8988T (cell line): ENCODE results near the gene PRDM2.

ENCODE experiments used
- DNase-seq: peaks from one replicate; pipeline ENCODE4 v3.0.0; 2011

Gene PRDM2

GRCh38 chr1:13820055-13820454, 120.1 kb downstream of the PRDM2 start:
- no peak for DNase-seq

DNA sequence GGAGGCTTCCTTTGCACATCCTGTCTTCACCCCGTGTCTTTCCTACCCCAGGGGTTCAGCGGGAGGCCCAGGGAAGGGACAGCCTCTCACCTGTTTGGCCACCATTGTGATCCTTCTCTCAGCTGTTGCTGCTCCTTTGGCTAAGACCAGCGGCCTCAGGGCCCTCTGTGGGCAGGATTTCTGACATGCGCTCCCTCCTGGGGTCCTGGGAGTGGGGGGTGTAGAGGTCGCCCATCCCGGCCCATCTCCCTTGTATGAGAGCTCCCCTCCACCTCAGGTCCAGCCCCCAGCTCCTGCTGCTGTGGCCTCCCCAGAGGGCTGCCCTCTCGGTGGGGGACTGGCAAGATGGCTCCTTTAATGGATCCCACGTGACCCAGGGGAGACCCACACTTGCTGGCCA, 120.5 kb downstream of the PRDM2 start:
- DNase-seq, result no peak

GRCh38 chr1:13823126-13823880, 123.3 kb downstream of the PRDM2 start:
- no peak for DNase-seq

GRCh38 chr1:13823936-13824335, 123.9 kb downstream of the PRDM2 start:
- DNase-seq, result no peak

DNA sequence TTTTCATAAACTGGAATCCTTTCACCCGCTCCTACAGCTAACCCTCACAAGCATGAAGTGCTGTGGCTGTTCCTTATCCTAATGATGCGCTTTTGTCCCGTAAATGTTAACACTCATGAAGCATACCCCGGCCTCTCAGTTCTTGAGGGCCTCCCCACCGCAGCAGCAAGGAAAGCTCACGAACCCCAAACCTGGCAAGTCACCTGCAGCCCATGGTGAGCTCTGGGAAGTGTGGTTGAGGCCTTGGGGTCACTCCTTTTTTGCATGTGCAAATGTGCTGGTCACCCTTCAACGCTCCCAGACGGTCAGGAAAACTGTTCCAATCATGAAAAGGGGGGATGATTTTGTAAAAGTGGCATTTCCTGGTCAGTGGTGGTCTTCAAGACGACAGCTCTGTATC, 124.6 kb downstream of the PRDM2 start:
- DNase-seq, result no peak

GRCh38 chr1:13825033-13825432, 125.0 kb downstream of the PRDM2 start:
- DNase-seq, result no peak

DNA sequence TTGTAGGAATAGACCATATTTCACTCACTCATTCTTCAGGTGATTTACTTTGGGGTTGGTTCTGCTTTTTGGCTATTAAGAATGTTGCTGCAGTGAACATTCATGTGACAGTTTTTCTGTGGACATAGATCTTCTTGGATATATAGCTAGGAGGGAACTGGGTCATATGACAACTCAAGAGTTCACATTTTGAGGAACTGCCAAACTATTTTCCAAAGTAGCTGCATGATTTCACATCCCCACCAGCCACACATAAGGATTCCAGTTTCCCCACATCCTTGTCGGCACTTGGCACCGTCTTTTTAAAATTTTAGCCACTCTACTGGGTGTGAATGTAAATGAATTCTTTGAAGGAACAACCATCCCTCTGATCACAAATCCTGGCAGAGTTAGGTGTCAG, 126.0 kb downstream of the PRDM2 start:
- no peak for DNase-seq

DNA sequence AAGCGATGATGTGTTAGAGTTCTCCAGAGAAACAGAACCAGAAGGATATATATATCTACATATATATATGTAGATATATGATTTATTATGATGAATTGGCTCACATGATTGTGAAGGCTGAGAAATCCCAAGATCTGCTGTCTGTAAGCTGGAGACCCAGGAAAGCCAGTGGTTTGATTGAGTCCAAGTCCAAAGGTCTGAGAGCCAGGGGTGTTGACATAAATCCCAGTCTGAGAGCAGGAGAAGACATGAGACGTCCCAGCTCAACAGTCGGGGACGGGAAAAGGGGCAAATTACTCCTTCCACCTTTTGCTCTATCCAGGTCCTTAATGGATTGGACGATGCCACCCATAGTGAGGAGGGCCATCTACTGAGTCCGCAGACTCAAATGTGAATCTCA, 126.6 kb downstream of the PRDM2 start:
- DNase-seq, result no peak

DNA sequence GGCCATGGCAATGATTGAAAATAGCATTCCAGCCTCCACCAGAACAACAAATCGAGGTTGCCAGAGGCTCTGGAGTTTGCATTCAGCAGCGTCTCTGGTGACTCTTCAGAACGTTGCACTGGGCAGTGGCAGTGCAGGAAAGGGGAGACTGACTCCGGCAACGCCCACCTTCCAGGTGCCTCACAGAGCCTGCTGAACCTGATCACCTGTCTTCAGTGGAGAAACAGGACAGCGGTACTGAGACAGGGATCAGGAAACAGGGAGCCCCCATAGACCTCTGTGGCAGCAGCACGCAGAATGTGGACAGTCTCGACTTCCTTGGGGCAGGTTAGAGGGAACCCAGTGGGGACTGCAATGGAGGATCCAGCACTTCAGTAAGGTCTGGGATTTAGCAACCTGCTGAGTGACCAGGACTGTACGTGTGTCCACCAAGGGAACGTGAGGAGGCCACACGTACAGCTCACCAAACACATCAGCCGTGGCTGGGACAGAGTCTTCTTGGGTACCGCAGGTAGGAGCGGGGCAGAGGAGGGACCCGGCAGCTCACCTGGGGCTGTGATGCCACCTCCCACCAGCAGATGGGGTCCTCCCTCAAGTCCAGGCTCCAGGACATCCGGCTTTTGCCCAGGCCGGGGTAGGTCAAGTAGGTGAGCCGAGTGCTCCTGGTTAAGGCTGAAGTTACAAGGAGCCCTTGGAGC, 128.6 kb downstream of the PRDM2 start:
- DNase-seq, result peak; percentile 26

DNA sequence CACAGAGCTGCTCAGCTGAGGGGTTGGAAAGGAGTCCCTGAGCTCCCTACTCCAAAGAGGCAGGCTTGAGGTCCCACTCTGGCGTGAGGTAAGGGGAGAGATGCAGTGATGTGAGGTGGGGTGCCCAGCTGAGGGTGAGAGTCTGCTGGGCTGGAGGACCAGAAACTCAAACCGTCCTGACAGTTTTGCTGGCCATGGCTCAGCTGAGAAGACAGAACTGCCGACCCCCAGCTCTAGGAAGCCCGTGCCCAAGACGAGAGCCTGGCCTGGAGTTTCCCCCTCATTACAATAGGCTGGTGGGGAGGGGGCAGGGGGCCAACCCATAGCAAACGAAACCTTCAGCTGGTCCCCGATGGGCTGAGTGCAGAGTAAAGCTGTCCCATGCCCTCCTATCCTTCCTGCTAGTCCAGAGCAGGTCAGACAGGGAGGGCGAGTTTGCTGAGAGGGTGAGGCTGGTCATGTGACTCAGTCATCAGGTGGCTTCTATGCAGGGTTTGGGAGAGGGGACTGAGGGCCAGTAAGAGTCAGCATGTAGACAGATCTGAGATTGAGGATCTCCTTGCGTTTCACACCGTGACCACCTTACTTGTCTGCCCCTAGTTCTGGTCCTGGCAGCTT, 129.3 kb downstream of the PRDM2 start:
- no peak for DNase-seq

DNA sequence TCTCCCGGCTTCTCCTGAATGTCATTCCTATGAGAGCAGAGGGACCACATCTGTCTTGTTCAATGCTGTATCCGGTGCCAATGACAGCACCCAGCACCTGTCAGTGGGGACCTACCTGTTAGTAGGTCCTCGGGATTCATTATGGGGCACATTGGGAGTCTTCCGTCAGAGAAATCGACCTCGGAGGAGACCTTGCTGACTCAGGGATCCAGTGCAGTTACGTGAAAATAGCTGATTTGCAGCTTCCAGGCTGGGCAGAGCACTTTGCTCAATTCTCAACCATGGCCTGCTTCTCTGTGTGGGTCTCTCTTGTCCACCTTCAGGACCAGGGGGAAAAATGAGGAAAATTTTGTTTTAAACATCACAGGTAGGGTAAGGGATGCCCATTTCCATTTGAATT, 130.2 kb downstream of the PRDM2 start:
- DNase-seq, result no peak

DNA sequence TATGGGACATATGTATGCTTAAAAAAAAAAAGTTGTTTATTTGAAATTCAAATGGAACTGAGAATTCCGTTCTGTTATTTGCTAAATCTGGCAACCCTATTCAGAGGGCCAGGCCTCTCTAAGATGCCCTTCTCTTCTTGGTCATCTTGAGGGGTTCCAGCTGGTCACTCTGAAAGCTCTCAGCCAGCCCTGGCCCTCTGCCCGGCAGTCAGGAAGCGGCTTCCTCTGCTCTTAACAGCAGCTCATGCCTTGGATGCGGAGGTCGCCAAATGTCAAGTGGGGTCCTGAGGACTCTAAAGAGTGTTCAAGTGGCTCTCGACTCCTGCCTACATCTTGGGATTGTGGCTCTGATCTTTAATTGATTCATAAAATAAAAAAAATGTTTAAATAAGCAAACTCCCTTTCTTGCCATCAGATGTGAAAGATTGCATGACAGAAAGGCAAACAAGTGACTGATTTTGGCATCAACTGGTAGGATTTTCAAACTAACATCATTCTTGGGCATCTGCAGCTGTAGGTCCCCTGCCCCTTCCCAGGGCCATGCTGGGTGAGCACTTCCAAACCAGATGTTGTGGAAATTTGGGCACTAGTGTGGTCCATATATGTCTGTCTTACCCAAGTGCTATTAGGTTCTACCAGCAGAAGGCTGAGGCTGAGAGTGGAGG, 130.8 kb downstream of the PRDM2 start:
- no peak for DNase-seq

DNA sequence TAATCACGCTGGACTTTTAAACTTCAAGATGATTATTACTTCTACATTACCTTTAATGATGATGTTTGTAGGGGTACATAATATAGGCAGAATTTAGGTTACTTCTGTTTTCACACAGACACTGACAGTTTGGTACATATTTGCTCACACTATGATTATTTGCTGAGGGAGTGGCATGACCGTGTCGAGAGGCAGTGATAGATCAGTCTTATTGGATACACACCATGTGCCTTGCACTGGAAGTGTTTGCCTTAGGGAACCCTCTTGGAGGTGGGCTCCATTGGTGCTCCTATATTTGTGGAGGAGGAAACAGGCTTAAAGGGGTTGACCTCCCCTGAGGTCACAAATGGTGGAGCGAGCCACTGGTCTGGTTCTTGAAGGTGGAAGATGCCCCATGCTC, 132.1 kb downstream of the PRDM2 start:
- no peak for DNase-seq

GRCh38 chr1:13832536-13832935, 132.5 kb downstream of the PRDM2 start:
- DNase-seq, result no peak

- no peak for DNase-seq
These were observed 136.1 kb downstream of the PRDM2 start for GRCh38 chr1:13836136-13836535.

GRCh38 chr1:13836631-13837030, 136.6 kb downstream of the PRDM2 start:
- no peak for DNase-seq

DNA sequence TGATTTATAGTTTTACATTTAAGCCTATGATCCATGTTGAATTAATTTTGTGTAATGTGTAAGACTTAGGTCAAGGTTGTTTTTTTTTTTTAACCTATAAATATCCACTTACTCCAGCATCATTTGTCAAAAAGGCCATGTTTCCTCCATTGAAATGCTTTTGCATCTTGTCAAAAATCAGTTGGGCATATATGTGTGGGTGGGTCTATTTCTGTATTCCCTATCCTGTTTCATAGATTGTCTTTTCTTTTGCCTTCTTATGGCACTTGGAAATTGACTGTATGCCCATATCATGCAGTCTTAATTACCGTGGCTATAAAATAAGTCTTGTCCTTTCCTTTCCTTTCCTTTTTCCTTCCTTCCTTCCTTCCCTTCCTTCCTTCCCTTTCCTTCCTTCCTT, 138.2 kb downstream of the PRDM2 start:
- no peak for DNase-seq

DNA sequence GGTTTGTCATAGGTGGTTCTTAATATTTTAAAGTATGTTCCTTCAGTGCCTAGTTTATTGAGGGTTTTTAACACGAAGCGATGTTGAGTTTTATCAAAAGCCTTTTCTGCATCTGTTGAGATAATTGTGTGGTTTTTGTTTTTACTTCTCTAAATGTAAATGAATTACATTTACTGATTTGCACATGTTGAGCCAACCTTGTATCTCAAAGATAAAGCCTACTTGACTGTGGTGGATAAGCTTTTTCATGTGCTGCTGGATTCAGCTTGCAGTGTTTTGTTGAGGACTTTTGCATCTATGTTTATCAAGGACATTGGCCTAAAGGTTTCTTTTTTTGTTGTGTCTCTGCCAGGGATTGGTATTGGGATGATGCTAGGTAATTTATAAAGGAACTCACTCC, 142.5 kb downstream of the PRDM2 start:
- DNase-seq, result no peak

- no peak for DNase-seq
These were observed 151.7 kb downstream of the PRDM2 start for GRCh38 chr1:13851726-13852125.

DNA sequence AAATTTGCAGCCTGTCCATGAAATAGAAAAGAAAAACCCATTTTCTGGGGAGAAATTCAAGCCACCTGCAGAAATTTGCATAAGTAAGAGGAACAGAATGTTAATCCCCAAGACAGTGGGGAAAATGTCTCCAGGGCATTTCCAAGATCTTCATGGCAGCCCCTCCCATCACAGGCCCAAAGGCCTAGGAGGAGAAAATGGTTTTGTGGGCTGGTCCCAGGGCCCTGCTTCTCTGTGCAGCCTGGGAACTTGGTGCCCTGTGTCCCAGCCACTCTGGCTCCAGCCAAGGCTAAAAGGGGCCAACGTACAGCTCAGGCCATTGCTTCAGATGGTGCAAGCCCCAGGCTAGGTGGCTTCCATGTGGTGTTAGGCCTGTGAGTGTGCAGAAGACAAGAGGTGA, 155.6 kb downstream of the PRDM2 start:
- DNase-seq, result no peak

GRCh38 chr1:13860031-13860430, 160.0 kb downstream of the PRDM2 start:
- no peak for DNase-seq

GRCh38 chr1:13864760-13865159, 164.8 kb downstream of the PRDM2 start:
- no peak for DNase-seq

- DNase-seq, result no peak
These were observed 165.9 kb downstream of the PRDM2 start for GRCh38 chr1:13865851-13866250.

GRCh38 chr1:13867603-13868002, 167.6 kb downstream of the PRDM2 start:
- no peak for DNase-seq
